ENCODE results near the gene ENDOV.

GRCh38 chr17:80428796-80429195, 13.8 kb downstream of the ENDOV start:
- no peak for TF ChIP-seq CTCF (conservative IDR thresholded peaks at IDR 0.05; ENCODE audit: low read length)
- no peak for TF ChIP-seq EZH2phosphoT487 (IDR thresholded peaks at IDR 0.05; ENCODE audit: borderline replicate concordance)

All from Loucy (cell line).